COR-L47 (cell line): ENCODE data around the gene RAPGEF6.
A peak's percentile ranks its signal among the peaks of the same experiment; 100 is the strongest.
"Not testable (repeated sequence)": the region's sequence is repeated elsewhere in the genome, so short reads cannot be mapped to it uniquely, and the experiment has no call there.

Source experiments
- DNase-seq: peaks from one replicate; lab custom pipeline; 2025; lab: John Stamatoyannopoulos, UW

Gene RAPGEF6

GRCh38 chr5:131634996-131635683 lies at the start of gene RAPGEF6:
Gene RAPGEF6 (minus strand): TSS chr5:131635229. CDS start chr5:131635030, 199 bp downstream.
- peak; percentile 99 for DNase-seq

GRCh38 chr5:131684595-131684994 lies 49.6 kb upstream of the RAPGEF6 start:
- no peak for DNase-seq

GRCh38 chr5:131684051-131684450 lies 49.0 kb upstream of the RAPGEF6 start:
- no peak for DNase-seq

- no peak for DNase-seq
These were observed 47.8 kb upstream of the RAPGEF6 start for GRCh38 chr5:131682826-131683225.

- DNase-seq = no peak
These were observed 47.1 kb upstream of the RAPGEF6 start for GRCh38 chr5:131682175-131682574.

- no peak for DNase-seq
These were observed 44.9 kb upstream of the RAPGEF6 start for GRCh38 chr5:131679911-131680310.

GRCh38 chr5:131678273-131678672 lies 43.2 kb upstream of the RAPGEF6 start:
- DNase-seq = not testable (repeated sequence)

GRCh38 chr5:131677115-131677514 lies 42.1 kb upstream of the RAPGEF6 start:
- no peak for DNase-seq

- no peak for DNase-seq
These were observed 37.7 kb upstream of the RAPGEF6 start for GRCh38 chr5:131672776-131673175.

- no peak for DNase-seq
These were observed 37.1 kb upstream of the RAPGEF6 start for GRCh38 chr5:131671994-131672655.

- no peak for DNase-seq
These were observed 36.4 kb upstream of the RAPGEF6 start for GRCh38 chr5:131671409-131671808.

GRCh38 chr5:131664929-131665328 lies 29.9 kb upstream of the RAPGEF6 start:
- no peak for DNase-seq

- no peak for DNase-seq
These were observed 26.9 kb upstream of the RAPGEF6 start for GRCh38 chr5:131661933-131662332.

GRCh38 chr5:131659841-131660240 lies 24.8 kb upstream of the RAPGEF6 start:
- no peak for DNase-seq

- no peak for DNase-seq
These were observed 24.3 kb upstream of the RAPGEF6 start for GRCh38 chr5:131659290-131659689.

- no peak for DNase-seq
These were observed 19.7 kb upstream of the RAPGEF6 start for GRCh38 chr5:131654776-131655175.

GRCh38 chr5:131654309-131654708 lies 19.3 kb upstream of the RAPGEF6 start:
- no peak for DNase-seq

GRCh38 chr5:131649161-131649560 lies 14.1 kb upstream of the RAPGEF6 start:
- no peak for DNase-seq

GRCh38 chr5:131647048-131647769 lies 12.2 kb upstream of the RAPGEF6 start:
- DNase-seq = no peak

GRCh38 chr5:131644822-131645221 lies 9.8 kb upstream of the RAPGEF6 start:
- no peak for DNase-seq

- no peak for DNase-seq
These were observed 9.3 kb upstream of the RAPGEF6 start for GRCh38 chr5:131644370-131644769.

GRCh38 chr5:131641494-131641893 lies 6.5 kb upstream of the RAPGEF6 start:
- no peak for DNase-seq
